HEK293 (cell line): Measurements from ENCODE around the gene GRAMD4.

Experiments
- CTCF ChIA-PET: fragments of 350-600 bp; formaldehyde crosslinking; extraction: SDS; loops from one replicate; lab custom pipeline; 2021; ENCODE audit warnings: antibody characterized with exemption; lab: Yijun Ruan, JAX
- POLR2A ChIA-PET: fragments of 300-600 bp; formaldehyde crosslinking; extraction: SDS; loops from one replicate; lab custom pipeline; 2020; ENCODE audit warnings: antibody characterized with exemption, inconsistent platforms; lab: Yijun Ruan, JAX
- H3K27ac ChIP-seq: fragments of 200-500 bp; sonication (Bioruptor generic); 2 replicates; pipeline ENCODE4 v1.5.1; 2014; ENCODE audit warnings: low read depth, low read length, control low read depth, inconsistent platforms; ENCODE audit errors: extremely low read depth
- H3K36me3 ChIP-seq, 2 experiments: fragments of 200-500 bp in 1 of 2; sonication (Bioruptor generic) in 1 of 2; 1 replicate in 1 of 2; 2 replicates in 1 of 2; pipeline ENCODE4 v1.5.1; 2014 to 2017; ENCODE audit warnings: inconsistent platforms in 2 of 2, low read length in 2 of 2; ENCODE audit not compliant: control insufficient read depth in 2 of 2, insufficient read depth in 1 of 2
- H3K4me1 ChIP-seq: fragments of 200-500 bp; sonication (Bioruptor generic); 2 replicates; pipeline ENCODE4 v1.5.1; 2014; ENCODE audit warnings: mild to moderate bottlenecking, low read length, inconsistent platforms; ENCODE audit not compliant: control insufficient read depth, insufficient read depth
- H3K4me3 ChIP-seq: 2 replicates; pipeline ENCODE4 v1.5.1; 2011; ENCODE audit warnings: low read depth, mild to moderate bottlenecking, control low read depth, low read length, moderate library complexity
- H3K9me3 ChIP-seq: fragments of 200-500 bp; sonication (Bioruptor generic); 2 replicates; pipeline ENCODE4 v1.5.1; 2014; ENCODE audit warnings: low read depth, low read length, inconsistent platforms; ENCODE audit not compliant: control insufficient read depth, insufficient read depth
- GFI1B ChIP-seq: fragments of 450-650 bp; formaldehyde crosslinking; IDR thresholded peaks from 2 replicates; pipeline ENCODE4 v1.5.1; 2016; ENCODE audit warnings: missing biosample characterization, missing genetic modification characterization
- MEIS1 ChIP-seq: sonication (generic); formaldehyde crosslinking; IDR thresholded peaks from 2 replicates; pipeline ENCODE4 v1.8.1; 2022; ENCODE audit warnings: missing genetic modification reagents, mild to moderate bottlenecking, borderline replicate concordance
- RBAK ChIP-seq: fragments of 450-650 bp; formaldehyde crosslinking; IDR thresholded peaks from 2 replicates; pipeline ENCODE4 v1.5.1; 2016; ENCODE audit warnings: missing biosample characterization, missing genetic modification characterization
- WT1 ChIP-seq: fragments of 450-650 bp; formaldehyde crosslinking; IDR thresholded peaks from 2 replicates; pipeline ENCODE4 v1.5.1; 2016; ENCODE audit warnings: missing biosample characterization, missing genetic modification characterization
- ZBTB1 ChIP-seq: fragments of 450-650 bp; formaldehyde crosslinking; IDR thresholded peaks from 2 replicates; pipeline ENCODE4 v1.5.1; 2016; ENCODE audit warnings: missing biosample characterization, missing genetic modification characterization
- ZFP69B ChIP-seq: fragments of 450-650 bp; formaldehyde crosslinking; IDR thresholded peaks from 2 replicates; pipeline ENCODE4 v1.5.1; 2016; ENCODE audit warnings: missing biosample characterization, missing genetic modification characterization
- ZNF114 ChIP-seq: fragments of 450-650 bp; formaldehyde crosslinking; IDR thresholded peaks from 2 replicates; pipeline ENCODE4 v1.5.0; 2017; ENCODE audit warnings: missing biosample characterization, missing genetic modification characterization
- ZNF19 ChIP-seq: fragments of 450-650 bp; formaldehyde crosslinking; IDR thresholded peaks from 2 replicates; pipeline ENCODE4; 2016; ENCODE audit warnings: missing biosample characterization, missing genetic modification characterization, low read depth
- ZNF302 ChIP-seq: fragments of 450-650 bp; formaldehyde crosslinking; IDR thresholded peaks from 2 replicates; pipeline ENCODE4 v1.5.1; 2016; ENCODE audit warnings: missing biosample characterization, missing genetic modification characterization, low read depth
- ZNF623 ChIP-seq: fragments of 450-650 bp; formaldehyde crosslinking; IDR thresholded peaks from 2 replicates; pipeline ENCODE4 v1.5.1; 2016; ENCODE audit warnings: missing biosample characterization, missing genetic modification characterization
- ZNF624 ChIP-seq: fragments of 450-650 bp; formaldehyde crosslinking; IDR thresholded peaks from 2 replicates; pipeline ENCODE4 v1.5.1; 2017; ENCODE audit warnings: missing biosample characterization, missing genetic modification characterization
- ZNF791 ChIP-seq: fragments of 450-650 bp; formaldehyde crosslinking; IDR thresholded peaks from 2 replicates; pipeline ENCODE4 v1.5.1; 2016; ENCODE audit warnings: missing biosample characterization, missing genetic modification characterization
- ZSCAN16 ChIP-seq: fragments of 450-650 bp; formaldehyde crosslinking; IDR thresholded peaks from 2 replicates; pipeline ENCODE4 v1.5.1; 2016; ENCODE audit warnings: missing biosample characterization, missing genetic modification characterization
- TF ChIP-seq, protein P1 (sequence below): fragments of 450-650 bp; IDR thresholded peaks from 2 replicates; pipeline ENCODE4 v1.5.1; 2018; ENCODE audit warnings: missing biosample characterization, mild to moderate bottlenecking, missing genetic modification characterization
- TF ChIP-seq, protein P2 (sequence below): fragments of 450-650 bp; formaldehyde crosslinking; IDR thresholded peaks from 2 replicates; pipeline ENCODE4 v1.5.1; 2016; ENCODE audit warnings: missing biosample characterization, missing genetic modification characterization
- TF ChIP-seq, protein P3 (sequence below): fragments of 450-650 bp; formaldehyde crosslinking; IDR thresholded peaks from 2 replicates; pipeline ENCODE4 v1.5.1; 2016; ENCODE audit warnings: missing biosample characterization, missing genetic modification characterization
- TF ChIP-seq, protein P4 (sequence below): fragments of 450-650 bp; formaldehyde crosslinking; IDR thresholded peaks from 2 replicates; pipeline ENCODE4 v1.5.1; 2016; ENCODE audit warnings: missing biosample characterization, missing genetic modification characterization

Gene GRAMD4

DNA sequence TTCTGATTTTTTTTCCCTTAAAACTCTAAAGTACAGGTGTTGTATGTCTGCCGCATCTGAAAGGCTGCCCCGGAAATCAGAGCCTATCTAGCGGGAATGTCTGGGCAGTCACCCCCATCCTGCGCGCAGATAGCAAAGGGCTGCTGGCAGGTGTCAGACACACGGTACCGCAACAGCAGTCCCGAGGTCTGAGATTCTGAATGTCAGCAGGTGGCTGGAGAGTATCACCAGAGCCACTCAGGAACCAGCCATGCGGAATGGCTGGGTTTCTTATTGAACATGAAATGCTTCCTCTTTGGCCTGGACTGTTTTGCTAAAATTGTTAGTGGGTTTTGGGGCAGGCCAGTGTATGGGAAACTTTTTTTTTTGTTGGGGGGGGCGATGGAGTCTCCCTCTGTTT lies 64.5 kb downstream of the GRAMD4 start:
- no peak overlapping the region for H3K4me3 ChIP-seq
- ChIA-PET CTCF (no interaction called here), POLR2A (interaction anchor here (0.8 kb wide), 1 partner anchor 66 kb away, joined by 4 read pairs; no protein-coding TSS in a partner anchor)
- peaks cover 7 to 34% of the 10 kb centered on the region in 2 experiments; a peak in 2 of 3 replicates for H3K36me3 ChIP-seq
- H3K4me1 ChIP-seq: no peaks in the 10 kb centered on the region
- no peaks in the 10 kb centered on the region for H3K9me3 ChIP-seq
- TF ChIP-seq, protein P1, sequence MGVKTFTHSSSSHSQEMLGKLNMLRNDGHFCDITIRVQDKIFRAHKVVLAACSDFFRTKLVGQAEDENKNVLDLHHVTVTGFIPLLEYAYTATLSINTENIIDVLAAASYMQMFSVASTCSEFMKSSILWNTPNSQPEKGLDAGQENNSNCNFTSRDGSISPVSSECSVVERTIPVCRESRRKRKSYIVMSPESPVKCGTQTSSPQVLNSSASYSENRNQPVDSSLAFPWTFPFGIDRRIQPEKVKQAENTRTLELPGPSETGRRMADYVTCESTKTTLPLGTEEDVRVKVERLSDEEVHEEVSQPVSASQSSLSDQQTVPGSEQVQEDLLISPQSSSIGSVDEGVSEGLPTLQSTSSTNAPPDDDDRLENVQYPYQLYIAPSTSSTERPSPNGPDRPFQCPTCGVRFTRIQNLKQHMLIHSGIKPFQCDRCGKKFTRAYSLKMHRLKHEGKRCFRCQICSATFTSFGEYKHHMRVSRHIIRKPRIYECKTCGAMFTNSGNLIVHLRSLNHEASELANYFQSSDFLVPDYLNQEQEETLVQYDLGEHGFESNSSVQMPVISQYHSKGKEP (tag by site-specific recombination): 0 out of 2 replicates have a peak, but pooled peaks have one; percentile 40
- TF ChIP-seq, protein P2, sequence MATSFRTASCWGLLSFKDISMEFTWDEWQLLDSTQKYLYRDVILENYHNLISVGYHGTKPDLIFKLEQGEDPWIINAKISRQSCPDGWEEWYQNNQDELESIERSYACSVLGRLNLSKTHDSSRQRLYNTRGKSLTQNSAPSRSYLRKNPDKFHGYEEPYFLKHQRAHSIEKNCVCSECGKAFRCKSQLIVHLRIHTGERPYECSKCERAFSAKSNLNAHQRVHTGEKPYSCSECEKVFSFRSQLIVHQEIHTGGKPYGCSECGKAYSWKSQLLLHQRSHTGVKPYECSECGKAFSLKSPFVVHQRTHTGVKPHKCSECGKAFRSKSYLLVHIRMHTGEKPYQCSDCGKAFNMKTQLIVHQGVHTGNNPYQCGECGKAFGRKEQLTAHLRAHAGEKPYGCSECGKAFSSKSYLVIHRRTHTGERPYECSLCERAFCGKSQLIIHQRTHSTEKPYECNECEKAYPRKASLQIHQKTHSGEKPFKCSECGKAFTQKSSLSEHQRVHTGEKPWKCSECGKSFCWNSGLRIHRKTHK (tag by site-specific recombination): no peak
- H3K27ac ChIP-seq: no peak overlapping the region

DNA sequence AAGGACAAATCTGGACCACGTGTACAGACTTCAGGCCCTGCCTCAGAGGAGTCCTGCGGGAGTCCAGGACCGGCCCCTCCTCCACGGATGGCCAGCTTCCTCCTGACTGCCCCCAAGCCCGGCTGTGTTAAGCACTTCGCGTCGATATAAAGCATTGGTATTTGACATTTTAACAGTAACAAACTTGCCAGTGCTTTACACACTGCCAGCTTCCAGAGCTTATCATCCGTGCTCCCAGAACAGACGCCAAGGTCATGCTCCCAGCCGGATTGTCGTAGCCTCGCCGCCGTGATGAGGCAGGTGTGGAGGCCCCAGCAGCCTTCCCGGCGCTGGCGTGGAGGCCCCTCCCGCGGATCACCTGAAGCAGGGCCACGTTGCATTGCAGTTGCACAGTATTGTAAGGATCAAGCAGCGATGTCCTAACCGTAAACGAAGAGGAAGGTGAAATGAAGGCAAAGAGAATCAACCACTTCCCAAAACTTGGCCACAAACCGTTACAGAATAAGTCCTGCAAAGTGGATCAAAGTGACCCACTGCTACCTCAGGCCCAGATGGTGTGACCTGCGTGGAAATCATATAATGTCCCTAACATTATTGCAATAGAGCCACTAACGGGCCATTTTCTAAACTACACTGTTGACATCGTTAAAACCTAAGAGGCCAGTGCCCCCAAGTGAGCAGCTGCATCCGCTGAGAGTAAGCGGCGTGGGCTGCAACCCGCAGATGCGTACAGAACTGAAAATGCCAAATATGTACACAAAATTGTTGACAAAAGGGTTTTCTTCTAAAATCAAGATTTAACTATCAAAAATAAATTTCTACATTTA lies 66.2 kb downstream of the GRAMD4 start:
- ChIA-PET POLR2A (no interaction called here), CTCF (interaction anchor here (0.5 kb wide), 1 partner anchor 123 kb away, joined by 4 read pairs; no protein-coding TSS in a partner anchor)
- H3K9me3 ChIP-seq: no peaks in the 10 kb centered on the region
- H3K4me3 ChIP-seq: no peak overlapping the region
- peaks cover 22 to 52% of the 10 kb centered on the region in 2 experiments for H3K36me3 ChIP-seq
- TF ChIP-seq ZFP69B (tag by site-specific recombination): no peak
- no peak for TF ChIP-seq ZNF791 (tag by site-specific recombination)
- TF ChIP-seq RBAK (tag by site-specific recombination): no peak
- TF ChIP-seq, protein P3, sequence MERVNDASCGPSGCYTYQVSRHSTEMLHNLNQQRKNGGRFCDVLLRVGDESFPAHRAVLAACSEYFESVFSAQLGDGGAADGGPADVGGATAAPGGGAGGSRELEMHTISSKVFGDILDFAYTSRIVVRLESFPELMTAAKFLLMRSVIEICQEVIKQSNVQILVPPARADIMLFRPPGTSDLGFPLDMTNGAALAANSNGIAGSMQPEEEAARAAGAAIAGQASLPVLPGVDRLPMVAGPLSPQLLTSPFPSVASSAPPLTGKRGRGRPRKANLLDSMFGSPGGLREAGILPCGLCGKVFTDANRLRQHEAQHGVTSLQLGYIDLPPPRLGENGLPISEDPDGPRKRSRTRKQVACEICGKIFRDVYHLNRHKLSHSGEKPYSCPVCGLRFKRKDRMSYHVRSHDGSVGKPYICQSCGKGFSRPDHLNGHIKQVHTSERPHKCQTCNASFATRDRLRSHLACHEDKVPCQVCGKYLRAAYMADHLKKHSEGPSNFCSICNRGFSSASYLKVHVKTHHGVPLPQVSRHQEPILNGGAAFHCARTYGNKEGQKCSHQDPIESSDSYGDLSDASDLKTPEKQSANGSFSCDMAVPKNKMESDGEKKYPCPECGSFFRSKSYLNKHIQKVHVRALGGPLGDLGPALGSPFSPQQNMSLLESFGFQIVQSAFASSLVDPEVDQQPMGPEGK (tag by site-specific recombination): no peak
- TF ChIP-seq ZNF114 (tag by site-specific recombination): no peak
- TF ChIP-seq, protein P4, sequence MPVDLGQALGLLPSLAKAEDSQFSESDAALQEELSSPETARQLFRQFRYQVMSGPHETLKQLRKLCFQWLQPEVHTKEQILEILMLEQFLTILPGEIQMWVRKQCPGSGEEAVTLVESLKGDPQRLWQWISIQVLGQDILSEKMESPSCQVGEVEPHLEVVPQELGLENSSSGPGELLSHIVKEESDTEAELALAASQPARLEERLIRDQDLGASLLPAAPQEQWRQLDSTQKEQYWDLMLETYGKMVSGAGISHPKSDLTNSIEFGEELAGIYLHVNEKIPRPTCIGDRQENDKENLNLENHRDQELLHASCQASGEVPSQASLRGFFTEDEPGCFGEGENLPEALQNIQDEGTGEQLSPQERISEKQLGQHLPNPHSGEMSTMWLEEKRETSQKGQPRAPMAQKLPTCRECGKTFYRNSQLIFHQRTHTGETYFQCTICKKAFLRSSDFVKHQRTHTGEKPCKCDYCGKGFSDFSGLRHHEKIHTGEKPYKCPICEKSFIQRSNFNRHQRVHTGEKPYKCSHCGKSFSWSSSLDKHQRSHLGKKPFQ (tag by site-specific recombination): no peak
- TF ChIP-seq ZSCAN16 (tag by site-specific recombination): no peak
- no peak for TF ChIP-seq WT1 (tag by site-specific recombination)
- TF ChIP-seq ZNF623 (tag by site-specific recombination): no peak
- no peak for TF ChIP-seq GFI1B (tag by site-specific recombination)
- TF ChIP-seq MEIS1: no peak
- TF ChIP-seq ZNF624: no peak
- TF ChIP-seq ZNF19: no peak
- TF ChIP-seq ZBTB1 (tag by site-specific recombination): no peak
- TF ChIP-seq ZNF302 (tag by site-specific recombination): no peak
- TF ChIP-seq, all 188 proteins: peak for 0
- Histone ChIP-seq H3K27ac (no peak overlapping the region), H3K4me1 (no peaks in the 10 kb centered on the region)
